HG02884 (cell line): Measurements from ENCODE around the gene C2CD2.

Experiments
- ATAC-seq: cut with Tn5 transposase; IDR thresholded peaks from one replicate; pipeline ENCODE4 v1.9.1; 2021; ENCODE audit warnings: mild to moderate bottlenecking, moderate library complexity; ENCODE audit not compliant: unreplicated experiment

C2CD2 gene

DNA sequence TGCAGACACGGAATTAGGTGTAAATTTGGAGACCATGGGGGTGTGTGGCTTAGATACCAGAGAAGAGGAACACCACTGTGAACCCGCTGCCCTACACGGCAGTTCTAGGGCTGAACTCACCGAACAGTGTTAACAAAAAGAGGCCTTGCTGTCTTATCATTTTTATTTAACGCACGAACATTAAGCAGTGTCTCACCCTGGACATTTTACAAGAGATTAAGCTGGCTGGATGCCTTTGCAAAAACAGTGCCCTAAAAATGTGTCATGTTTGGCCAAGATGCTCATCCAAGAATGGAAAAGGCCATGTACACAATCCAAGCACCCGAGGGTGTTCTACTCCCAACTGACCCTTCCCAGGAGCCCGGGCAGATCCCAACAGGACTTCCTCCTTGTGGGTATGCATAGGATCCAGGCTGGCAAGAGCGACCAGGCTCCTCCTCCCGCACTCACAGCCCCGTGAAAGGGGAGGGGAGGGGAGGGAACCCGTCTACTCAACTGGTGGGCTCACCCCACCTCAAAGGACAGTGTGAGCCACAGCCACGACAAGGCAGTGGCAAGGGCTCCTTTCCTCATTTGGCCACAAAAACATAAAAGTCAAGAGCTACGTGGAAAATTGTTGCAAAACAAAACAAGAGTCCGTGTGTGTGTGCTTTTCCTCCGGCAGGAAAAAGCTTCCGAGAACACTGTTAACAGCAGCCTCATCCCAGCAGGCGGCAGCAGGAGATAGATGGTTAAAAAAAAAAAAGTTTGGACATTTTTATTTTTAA is 20.3 kb downstream of the C2CD2 start:
- no peak for ATAC-seq

GRCh38 chr21:41932576-41933312 is 21.1 kb downstream of the C2CD2 start:
- ATAC-seq, result no peak

DNA sequence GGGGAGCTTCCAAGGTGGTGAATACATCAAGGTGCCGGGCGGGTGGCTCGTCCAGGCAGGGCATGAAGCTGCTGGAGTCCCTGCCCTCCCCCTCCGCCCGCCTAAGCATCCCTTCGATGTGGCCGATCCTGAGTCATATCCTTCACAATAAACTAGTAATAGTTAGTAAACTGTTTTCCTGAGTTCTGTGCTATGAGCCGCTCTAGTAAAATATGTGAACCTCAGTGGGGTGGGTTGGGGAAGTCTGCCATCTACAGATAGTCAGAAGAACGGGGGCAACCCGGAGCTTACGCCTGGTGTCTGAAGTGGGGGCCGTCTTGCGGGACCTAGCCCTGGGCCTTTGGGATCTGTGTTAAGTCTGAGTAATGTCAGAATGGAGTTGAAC is 21.6 kb downstream of the C2CD2 start:
- no peak for ATAC-seq

GRCh38 chr21:41931041-41931451 is 22.8 kb downstream of the C2CD2 start:
- no peak for ATAC-seq

- ATAC-seq, result no peak
Observed at GRCh38 chr21:41929248-41929647, 24.6 kb downstream of the C2CD2 start.

DNA sequence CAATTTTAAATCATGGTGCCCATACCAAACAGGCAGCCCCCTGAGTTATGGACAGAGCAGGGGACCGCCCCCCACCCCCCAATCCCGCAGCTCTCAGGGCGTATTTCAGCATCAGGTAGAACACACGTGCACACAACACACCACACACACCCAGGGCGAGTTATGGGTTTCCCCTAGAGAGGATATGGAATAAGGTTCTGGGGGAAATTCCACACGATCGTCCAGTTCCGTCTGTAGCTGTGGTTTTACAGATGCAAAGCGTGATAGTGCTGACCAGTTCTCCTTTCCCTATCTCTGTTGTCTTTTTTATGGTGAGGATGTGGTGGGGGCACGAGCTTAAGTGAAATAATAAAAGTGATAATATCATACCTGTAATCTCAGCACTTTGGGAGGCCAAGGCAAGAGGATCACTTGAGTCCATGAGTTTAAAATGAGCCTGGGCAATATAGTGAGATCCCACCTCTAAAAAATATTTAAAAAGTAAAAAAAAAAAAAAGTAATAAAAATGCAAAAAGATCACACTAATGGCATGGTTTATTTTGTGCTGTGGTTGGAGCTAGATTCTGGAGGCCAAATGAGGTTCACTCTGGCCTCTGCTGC is 25.1 kb downstream of the C2CD2 start:
- ATAC-seq, result no peak

GRCh38 chr21:41927727-41928409 is 25.9 kb downstream of the C2CD2 start:
- no peak for ATAC-seq

DNA sequence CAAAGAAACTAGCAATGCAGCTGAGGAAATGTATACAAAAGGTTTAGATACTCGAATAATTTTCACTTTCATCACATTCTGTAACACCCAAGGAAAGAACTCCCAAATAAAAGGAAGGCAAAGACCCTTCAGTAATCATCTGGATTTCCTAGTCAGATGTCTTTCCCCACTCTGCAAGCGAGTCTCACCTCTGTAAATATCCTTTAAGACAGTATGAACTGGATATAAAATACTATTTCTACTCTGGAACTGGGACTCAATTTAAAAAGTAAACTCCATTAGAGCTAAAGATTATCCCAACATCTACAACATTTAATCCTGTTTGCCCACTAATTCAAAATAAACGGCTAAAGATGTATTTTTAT is 27.0 kb downstream of the C2CD2 start:
- ATAC-seq, result no peak

- peak; percentile 55 for ATAC-seq
Observed at GRCh38 chr21:41926117-41926806, 27.6 kb downstream of the C2CD2 start.

- ATAC-seq, result no peak
Observed at GRCh38 chr21:41925767-41926116, 28.1 kb downstream of the C2CD2 start.

GRCh38 chr21:41924368-41924754 is 29.5 kb downstream of the C2CD2 start:
- ATAC-seq, result no peak

DNA sequence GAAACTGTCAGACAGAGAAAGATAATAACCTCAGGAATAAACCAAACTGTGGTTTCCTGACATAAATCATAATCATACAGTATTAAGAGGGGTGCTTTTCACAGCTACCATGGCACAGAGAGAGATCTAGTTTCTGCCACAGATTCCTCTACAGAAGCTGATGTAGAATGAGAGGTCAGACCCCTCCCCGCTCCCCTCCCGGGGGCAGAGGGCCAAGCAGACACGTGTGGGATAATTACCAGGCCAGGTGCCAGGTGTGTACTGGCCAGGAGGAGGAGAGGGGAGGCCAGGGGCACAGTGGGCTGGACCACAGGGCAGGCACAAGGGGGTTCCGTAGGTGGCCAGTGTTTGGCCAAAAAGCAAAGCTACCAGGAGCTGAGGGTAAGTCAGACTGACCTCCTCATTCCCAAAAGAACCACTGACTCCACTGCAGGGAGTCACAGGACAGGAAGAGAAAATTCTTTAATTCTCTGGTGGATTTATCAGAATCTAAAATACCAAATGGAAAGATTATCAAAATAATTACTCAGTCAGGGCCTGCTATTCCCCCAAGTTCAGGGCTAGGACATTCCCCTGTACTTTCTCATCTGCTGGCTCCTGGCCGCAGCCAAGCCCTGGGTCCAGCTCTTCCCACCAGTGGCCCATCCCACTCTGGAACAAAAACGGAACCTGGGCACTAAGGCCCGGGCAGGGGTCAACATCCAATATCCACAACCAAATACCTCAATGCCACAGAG is 30.0 kb downstream of the C2CD2 start:
- no peak for ATAC-seq

DNA sequence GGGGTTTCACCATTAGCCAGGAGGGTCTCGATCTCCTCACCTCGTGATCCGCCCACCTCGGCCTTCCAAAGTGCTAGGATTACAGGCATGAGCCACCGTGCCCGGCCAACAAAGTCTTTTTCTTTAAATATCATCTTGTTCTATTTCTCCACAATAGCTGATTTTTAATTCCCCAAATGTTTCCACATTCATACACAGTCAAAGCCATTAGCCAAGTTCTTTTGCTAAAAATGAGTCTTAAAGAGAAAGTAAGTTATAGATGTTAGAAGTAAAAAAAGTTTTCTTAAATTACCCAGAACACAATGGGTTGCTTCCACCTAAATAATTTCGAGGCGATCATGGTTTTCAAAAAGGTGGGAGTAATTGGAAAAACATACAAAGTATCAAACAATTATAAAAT is 30.6 kb downstream of the C2CD2 start:
- ATAC-seq, result no peak

DNA sequence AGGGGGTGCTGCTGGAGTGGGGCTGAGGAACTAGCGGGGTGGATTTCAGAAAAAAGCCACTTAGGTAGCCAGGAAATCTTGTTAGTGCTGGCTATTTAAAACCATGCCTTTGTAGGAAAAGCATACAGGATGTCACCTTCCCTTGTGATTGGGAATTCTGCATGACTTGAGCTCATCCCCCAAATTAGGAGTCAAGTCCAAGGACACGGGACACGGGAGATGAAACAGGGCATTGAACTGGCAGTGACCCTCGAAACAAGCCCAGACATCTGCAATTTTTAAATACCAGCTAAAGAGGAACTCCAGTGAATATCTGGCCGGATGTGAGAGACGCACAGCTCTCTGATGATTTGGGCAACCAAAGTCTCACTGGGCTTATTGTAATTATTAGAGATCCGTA is 32.8 kb downstream of the C2CD2 start:
- no peak for ATAC-seq

DNA sequence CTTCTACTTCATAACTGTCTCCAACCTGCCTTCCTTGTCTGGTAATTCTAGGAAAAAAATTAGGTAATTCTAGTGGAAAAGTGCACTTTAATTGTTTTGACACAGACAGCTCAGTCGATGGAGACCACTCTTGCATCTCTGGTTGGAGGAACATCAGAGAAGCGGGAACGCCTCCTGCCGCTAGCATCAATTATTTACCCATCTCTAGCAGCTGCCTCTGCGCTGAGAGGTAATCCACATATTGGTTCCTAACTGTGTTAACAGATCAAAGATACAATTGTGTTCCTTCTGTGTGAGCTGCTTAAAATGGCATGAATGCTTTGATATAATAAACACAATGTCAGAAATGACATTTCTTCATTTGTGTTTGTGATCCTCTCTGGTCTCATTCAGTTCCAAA is 33.3 kb downstream of the C2CD2 start:
- ATAC-seq, result no peak

GRCh38 chr21:41919666-41920398 is 34.0 kb downstream of the C2CD2 start:
- no peak for ATAC-seq

GRCh38 chr21:41918561-41919358 is 35.1 kb downstream of the C2CD2 start:
- ATAC-seq, result no peak

- no peak for ATAC-seq
Observed at GRCh38 chr21:41917531-41917930, 36.3 kb downstream of the C2CD2 start.

DNA sequence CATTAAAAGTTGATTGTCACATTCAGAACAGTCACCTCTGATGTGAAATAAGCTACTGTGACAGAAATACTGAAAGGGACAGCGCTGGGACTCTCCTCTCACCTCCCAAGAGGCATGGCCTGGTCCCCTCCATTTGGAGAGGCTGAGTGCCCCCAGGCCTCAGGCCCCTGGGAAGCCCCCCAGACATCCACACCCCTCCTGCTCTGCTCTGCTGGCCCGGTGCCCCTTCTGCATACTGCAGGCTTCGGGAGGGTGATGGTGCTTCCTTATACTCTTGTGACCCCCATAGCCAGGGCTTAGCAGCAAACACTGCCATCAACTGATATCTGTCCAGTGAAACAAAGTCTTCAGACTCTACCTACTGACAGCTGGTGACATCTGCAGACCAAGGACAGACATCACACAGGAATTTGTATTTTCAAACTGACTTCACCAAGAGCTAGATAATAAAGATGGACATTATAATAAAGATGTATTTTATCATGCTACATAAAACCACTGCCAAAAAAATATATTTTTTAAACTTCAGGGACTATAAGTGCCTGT is 36.9 kb downstream of the C2CD2 start:
- no peak for ATAC-seq
